ENCODE data around the gene WDR86. TPM values are rescaled to one million over a fixed set of nuclear protein-coding genes. Genes with fewer than 3 reads are reported as not detected.

WDR86 gene
- total RNA-seq, 1 experiment from 2014 or later: not detected

GRCh38 chr7:151339651-151340382, 70.0 kb downstream of the WDR86 start:
- H3K27me3 ChIP-seq (ENCODE audit: insufficient read depth, low read length): no peaks in the 10 kb centered on the region
- H3K9ac ChIP-seq (ENCODE audit: low read length): no peak overlapping the region
- H3K4me3 ChIP-seq (replicated peaks in 1 of 2; ENCODE audit: low read depth in 1 of 2, low read length in 2 of 2): no peak overlapping the region
- ChIA-PET RAD21 (ENCODE audit: low non-redundant PET in 1 of 2, low total read pairs in 2 of 2, uncharacterized antibody in 2 of 2, unreplicated experiment in 2 of 2) (no interaction called here), POLR2A (no interaction called here), CTCF (no interaction called here)
- no peak for DNase-seq (ENCODE audit: low read depth, low spot score)
- no peaks in the 10 kb centered on the region for H3K9me3 ChIP-seq (ENCODE audit: control insufficient read depth in 1 of 2, insufficient read depth in 1 of 2, low read depth in 1 of 2, low read length in 2 of 2)
- H2AFZ ChIP-seq (ENCODE audit: low read depth, low read length, poor library complexity, severe bottlenecking): no peak overlapping the region
- peaks cover 6 to 12% of the 10 kb centered on the region in 2 experiments; a peak in 3 of 4 replicates for H3K4me1 ChIP-seq (ENCODE audit: control insufficient read depth in 1 of 2, insufficient read depth in 2 of 2, low read length in 2 of 2)
- BruUV-seq (replicated peaks): no TSS peak
- no peak overlapping the region for H3K4me2 ChIP-seq (ENCODE audit: low read length)
- intact Hi-C loops (cut with micrococcal nuclease): no loop called here
- ATAC-seq: no peak
- no peaks in the 10 kb centered on the region; a peak in 1 of 4 replicates for H3K36me3 ChIP-seq (ENCODE audit: control insufficient read depth in 1 of 2, insufficient read depth in 2 of 2, low read length in 2 of 2)
- no peak overlapping the region for H3K27ac ChIP-seq (ENCODE audit: low read depth, low read length)
- H4K20me1 ChIP-seq (ENCODE audit: insufficient read depth): no peaks in the 10 kb centered on the region
- peaks cover 20% of the 10 kb centered on the region for H3K79me2 ChIP-seq (ENCODE audit: insufficient read depth, low read length)
- no peaks in the 10 kb centered on the region for H3K9me2 ChIP-seq (ENCODE audit: insufficient read depth)
- no peak for TF ChIP-seq EGR1 (IDR thresholded peaks at IDR 0.05; ENCODE audit: low read depth)
- TF ChIP-seq ZNF274 (IDR thresholded peaks at IDR 0.05; ENCODE audit: low read depth, low read length): no peak
- no peak for TF ChIP-seq SIN3A (IDR thresholded peaks at IDR 0.05; ENCODE audit: low read depth)
- TF ChIP-seq TCF7L2 (IDR thresholded peaks at IDR 0.05; ENCODE audit: borderline replicate concordance, extremely low read depth, insufficient read depth, insufficient read length): no peak
- no peak for TF ChIP-seq POLR2A (IDR thresholded peaks at IDR 0.05; ENCODE audit: borderline replicate concordance, extremely low read depth, insufficient read depth, insufficient read length)
- TF ChIP-seq ZBTB33 (IDR thresholded peaks at IDR 0.05; ENCODE audit: extremely low read depth, insufficient replicate concordance, low read length): no peak
- TF ChIP-seq SP1 (IDR thresholded peaks at IDR 0.05; ENCODE audit: low read depth): no peak
- no peak for TF ChIP-seq CTCF (IDR thresholded peaks at IDR 0.05 in 2 of 3, conservative IDR thresholded peaks at IDR 0.05 in 1 of 3; ENCODE audit: borderline replicate concordance in 1 of 3, insufficient read depth in 1 of 3, low read depth in 2 of 3, low read length in 2 of 3)
- no peak for TF ChIP-seq RAD21 (IDR thresholded peaks at IDR 0.05; ENCODE audit: low read depth)
- TF ChIP-seq MAX (IDR thresholded peaks at IDR 0.05): no peak
- TF ChIP-seq EZH2 (IDR thresholded peaks at IDR 0.05): no peak

Measured in HCT116 (cell line).